Ramos (cell line): ENCODE results near the gene LRIF1.
"Not testable (repeated sequence)": the region's sequence is repeated elsewhere in the genome, so short reads cannot be mapped to it uniquely, and the experiment has no call there.

Experiments used
- in situ Hi-C: fragments of 300-500 bp; cut with MboI; formaldehyde crosslinking; loops from one replicate; pipeline ENCODE4 v1.14.3; 2022; ENCODE audit warnings: low sequenced_read_pairs; ENCODE audit not compliant: unreplicated experiment

The LRIF1 gene

GRCh38 chr1:110951161-110951560 lies 12.6 kb downstream of the LRIF1 start:
- in situ Hi-C loops: no loop called here

DNA sequence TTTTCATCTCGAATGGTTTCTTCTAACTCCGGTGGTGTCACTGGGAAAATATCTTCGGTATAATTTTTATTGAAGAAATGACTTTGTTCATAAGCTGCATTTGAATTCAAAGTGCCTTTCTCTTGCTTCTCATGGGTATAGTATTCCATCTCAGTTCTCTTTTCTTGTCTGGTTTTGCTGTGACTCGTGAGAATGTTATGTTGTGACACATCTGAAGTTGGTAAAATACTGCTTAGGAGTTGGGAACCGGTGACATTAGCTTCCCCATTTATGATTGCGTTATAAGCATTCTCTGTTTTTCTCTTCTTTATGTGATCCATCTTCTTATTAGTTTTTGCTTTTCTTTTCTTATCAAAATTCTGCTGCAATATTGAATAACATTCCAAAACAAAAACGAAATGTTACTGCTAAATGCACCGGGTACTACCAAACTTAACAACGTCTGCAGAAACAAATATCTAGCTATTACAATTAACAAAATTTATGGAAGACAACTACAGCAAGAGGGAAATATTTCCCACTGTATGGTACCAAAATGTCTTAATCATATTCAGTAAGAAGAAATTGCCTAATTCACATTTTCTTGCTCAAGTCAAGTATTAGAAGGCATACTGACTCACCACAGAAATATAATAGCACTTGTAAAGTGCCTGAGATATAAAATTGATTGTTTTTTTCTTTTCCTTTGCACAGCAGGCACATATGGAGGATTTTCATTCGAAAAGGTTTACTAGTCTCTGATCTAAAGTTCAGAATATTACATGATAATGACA lies 15.5 kb downstream of the LRIF1 start:
- in situ Hi-C loops: no loop called here

DNA sequence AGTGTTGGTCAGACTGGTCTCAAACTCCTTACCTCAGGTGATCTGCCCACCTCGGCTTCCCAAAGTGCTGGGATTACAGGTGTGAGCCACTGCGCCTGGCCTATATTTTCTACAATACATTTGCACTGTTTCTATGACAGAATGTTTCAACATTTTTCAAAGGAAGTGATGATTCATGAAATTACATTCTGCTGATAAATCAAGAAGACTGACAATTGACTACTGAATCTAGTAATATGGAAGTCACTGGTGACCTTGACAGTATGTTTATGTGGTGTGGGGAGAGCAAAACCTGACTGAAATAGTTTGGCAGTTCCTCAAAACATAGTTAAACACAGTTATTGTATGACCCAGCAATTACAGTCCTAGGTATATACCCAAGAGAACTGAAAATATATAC lies 18.1 kb downstream of the LRIF1 start:
- in situ Hi-C loops: no loop called here

DNA sequence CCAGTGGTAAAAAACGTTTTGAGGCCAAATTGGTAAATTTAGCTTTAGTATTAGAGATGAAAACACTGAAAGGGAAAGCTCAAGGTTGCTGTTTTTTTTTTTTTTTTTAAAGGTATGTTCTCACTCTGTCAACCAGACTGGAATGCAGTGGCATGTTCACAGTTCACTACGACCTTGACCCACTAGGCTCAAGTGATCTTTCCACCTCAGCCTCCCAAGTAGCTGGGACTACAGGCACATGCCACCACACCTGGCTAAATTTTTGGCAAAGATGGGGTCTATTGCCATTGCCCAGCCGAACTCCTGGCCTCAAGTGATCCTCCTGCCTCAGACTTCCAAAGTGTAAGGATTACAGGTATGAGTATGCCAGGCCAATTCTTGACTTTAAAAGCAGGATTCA lies 18.9 kb downstream of the LRIF1 start:
- in situ Hi-C loops: no loop called here

GRCh38 chr1:110936567-110936966 lies 27.2 kb downstream of the LRIF1 start:
- in situ Hi-C loops: no loop called here

- in situ Hi-C loops: not testable (repeated sequence)
Measured at GRCh38 chr1:110931097-110931496, 32.6 kb downstream of the LRIF1 start.

GRCh38 chr1:110928904-110929303 lies 34.8 kb downstream of the LRIF1 start:
- in situ Hi-C loops: no loop called here

GRCh38 chr1:110928191-110928590 lies 35.5 kb downstream of the LRIF1 start:
- in situ Hi-C loops: no loop called here

DNA sequence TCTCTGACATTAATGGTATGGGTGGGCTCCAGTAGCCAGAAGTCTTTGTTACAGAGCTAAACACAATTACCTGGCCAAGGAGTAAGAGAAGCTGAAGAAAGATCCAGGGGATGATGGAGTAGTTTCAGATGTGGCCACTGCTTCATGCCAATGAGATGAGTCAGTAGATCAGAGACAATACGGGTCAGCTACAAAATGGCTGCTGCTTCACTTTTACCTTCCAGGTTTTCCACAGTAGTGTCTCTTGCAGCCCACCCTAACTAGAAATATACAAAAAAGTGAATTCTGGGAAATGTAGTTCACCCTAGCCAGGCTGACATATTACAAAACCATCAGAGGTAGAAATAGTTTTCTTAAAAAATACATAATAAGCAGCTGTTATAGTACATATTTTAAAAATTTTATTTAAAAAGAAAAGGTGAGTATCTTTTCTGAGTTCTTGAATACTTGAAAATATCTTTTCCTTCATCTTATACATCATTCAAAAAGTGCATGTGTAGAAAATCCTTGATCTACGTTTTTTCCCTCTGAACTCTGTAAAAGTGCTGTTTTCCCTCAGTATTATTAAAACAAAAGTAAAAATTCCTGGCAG lies 36.1 kb downstream of the LRIF1 start:
- in situ Hi-C loops: no loop called here

DNA sequence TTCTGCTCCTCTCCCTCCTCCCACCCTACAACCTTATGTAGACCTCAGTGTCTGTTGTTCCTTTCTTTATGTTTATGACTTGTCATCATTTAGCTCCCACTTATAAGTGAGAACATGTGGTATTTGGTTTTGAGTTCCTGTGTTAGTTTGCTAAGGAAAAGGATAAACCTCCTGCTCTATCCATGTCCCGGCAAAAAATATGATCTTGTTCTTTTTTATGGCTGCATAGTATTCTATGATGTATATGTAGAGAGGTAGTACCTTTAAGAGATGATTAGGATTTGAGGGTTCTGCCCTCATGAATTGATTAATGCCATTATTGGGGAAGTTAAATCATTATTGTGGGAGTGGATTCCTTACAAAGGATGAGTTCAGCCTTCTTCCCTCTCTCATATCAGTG lies 41.8 kb downstream of the LRIF1 start:
- in situ Hi-C loops: no loop called here

GRCh38 chr1:110918016-110918415 lies 45.7 kb downstream of the LRIF1 start:
- in situ Hi-C loops: no loop called here

- in situ Hi-C loops: no loop called here
Measured at GRCh38 chr1:110916669-110917306, 46.9 kb downstream of the LRIF1 start.

DNA sequence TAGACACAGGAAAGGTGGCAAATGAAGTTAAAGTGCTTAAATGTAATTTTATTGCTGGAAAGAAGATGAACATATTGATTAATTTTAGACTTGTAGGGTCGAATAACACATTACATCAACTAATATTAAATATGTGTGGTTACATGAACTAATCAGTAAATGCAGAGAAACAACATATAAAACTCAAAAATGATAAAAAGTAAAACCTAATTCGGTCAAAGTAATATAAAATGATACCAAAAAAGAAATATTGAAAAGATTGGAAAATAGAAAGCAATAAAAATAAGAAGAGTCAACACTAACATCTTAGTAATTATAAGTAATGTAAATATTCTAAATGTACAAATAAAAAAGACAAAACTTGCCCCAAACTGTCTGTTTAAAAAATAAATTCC lies 47.5 kb downstream of the LRIF1 start:
- in situ Hi-C loops: no loop called here

GRCh38 chr1:110915804-110916203 lies 47.9 kb downstream of the LRIF1 start:
- in situ Hi-C loops: no loop called here

DNA sequence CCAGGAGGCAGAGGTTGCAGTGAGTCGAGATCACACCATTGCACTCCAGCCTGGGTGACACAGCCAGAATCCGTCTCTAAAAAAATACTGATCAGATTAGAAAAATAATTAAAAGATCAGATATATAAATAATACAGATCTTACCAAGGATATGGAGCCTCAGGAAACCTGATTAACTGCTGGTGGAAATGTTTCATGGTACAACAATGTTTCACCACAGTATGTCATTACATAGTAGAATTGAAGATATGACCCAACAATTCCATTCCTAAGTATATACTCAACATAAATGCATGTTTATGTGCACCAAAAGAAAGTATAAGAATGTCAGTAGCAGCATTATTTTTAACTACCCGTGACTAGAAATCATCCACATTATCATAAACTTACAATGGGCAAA lies 49.0 kb downstream of the LRIF1 start:
- in situ Hi-C loops: no loop called here

GRCh38 chr1:110912784-110913183 lies 50.9 kb downstream of the LRIF1 start:
- in situ Hi-C loops: no loop called here

GRCh38 chr1:110903853-110904500 lies 59.7 kb downstream of the LRIF1 start:
- in situ Hi-C loops: no loop called here

DNA sequence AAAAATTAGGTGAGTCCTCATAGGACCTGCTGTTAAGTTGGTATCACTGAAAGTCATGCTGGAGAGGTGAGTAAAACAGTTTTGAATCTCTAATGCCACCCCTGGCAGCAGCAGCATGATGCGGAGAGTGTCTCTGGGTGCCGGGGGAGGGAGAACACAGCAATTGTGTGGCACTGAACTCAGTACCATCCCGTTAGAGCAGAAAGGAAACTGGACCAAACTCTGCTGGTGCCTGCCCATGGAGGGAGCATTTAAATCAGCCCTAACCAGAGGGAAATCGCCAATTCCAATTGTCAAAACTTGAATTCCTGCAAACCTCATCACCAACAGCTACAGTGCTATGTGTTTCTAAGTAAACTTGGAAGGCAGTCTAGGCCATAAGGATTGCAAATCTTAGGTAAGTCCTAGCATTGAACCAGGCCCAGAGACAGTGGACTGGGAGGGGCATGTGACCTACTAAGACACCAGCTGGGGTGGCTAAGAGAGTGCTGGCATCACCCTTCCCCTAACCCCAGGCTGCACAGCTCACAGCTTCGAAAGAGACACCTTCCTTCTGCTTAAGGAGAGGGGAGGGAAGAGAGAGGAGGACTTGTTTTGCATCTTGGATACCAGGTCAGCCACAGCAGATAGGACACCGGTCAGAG lies 60.8 kb downstream of the LRIF1 start:
- in situ Hi-C loops: no loop called here

DNA sequence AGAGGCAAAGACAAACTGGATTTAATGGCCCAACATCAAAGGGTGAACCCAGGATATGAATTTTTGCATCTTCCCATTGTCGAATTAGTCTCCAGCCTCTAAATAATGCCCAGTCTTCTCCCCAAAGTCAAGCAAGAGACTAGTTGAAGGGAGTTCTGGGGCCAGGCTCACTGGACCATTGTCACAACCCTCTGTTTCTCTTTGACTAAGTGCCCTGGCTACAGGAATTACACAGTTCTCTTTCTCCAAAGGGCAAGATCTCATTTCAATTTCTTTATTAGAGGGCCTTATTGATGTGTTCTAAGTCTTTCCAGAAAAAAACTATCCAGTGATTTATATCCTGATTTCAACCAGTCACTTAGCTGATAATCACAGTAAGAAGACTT lies 64.3 kb downstream of the LRIF1 start:
- in situ Hi-C loops: no loop called here

DNA sequence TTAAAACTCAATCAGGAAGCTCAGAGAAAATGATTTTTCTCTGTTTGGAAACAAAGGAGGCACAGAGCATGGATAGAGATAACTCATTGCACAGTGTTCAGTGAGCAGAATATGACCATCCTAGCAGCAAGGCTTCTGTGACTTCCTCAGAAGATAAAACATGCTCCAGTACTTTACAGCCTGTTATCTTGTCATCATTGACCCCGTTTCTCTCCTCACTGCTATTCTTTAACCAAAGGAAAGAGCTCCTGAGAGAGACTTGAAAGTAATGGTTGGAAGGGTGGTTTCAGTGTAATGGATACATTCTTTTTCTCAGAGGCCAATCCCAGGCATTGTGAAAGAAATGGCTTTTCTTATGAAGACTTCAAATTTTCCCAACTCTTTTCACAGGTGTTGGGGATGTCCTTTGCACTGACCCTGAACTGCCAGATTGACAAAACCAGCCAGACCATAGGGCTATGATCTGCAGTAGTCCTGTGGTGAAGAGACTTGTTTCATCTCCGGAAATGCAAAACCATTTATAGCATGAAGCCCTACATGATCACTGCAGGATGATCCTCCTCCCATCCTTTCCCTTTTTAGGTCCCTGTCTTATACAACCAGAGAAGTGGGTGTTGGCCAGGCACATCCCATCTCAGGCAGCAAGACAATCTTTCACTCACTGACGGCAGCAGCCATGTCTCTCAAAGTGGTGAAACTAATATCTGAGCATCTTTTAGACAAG lies 64.8 kb downstream of the LRIF1 start:
- in situ Hi-C loops: no loop called here
